ENCODE measurements around the gene PTPRCAP. TPM values are rescaled to one million over a fixed set of nuclear protein-coding genes. Genes with fewer than 3 reads are reported as not detected.

The PTPRCAP gene
- polyA plus RNA-seq, 1 of the 3 experiments (the other 2 are of a cell fraction), result 1.4 TPM

DNA sequence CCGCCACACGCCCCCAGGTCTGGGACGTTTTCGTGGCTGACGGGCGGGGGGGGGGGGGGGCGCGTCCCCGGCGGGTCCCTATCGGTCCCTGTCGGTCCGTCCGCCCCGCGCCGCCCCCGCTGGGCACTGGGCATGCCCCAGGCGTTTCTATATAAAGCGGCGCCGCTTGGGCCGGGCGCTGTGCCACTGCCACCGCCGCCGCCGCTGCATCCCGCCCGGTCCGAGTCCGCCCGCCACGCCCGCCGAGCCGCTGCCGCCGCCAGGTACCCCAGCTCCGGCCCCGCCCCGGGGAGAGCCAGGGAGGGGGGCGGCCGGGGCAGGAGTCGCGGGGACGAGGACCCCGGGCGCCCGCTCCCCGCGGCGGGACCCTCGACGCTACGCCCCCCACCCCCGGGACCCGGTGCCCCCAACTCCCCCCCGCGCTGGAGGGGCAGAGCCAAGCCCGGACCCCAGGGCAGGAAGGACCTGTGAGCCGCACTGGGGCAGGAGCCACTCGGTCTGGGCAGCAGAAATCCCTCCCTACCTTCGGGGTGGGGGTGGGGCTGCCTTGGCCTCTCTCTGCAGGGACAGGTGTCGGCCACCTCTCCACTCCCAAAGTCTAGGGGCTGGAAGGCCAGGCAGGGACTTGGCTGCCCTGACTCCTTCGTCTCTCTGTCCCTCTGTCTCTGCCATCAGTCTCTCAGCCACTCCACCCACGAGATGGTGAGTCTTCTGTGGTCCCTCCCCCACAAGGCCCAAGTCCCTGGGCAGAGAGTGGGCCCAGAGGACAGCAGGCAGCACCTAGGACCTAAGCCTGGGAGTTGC is 21.8 kb downstream of the PTPRCAP start, which contains the start of gene CARNS1:
CARNS1 (plus strand) TSS at position 178 of the 804 bp plus-strand sequence; CDS start at position 700, 522 bp downstream.
- WGBS (ENCODE audit: low lambda C conversion rate), result 13% methylated on average over 19 of the region's 67 CpGs
- no peak within 1 kb of the TSS for H3K4me2 ChIP-seq
- H3K9me2 ChIP-seq, result no peaks in the 10 kb centered on the region
- CTCF ChIA-PET, result interaction anchor here (3.1 kb wide), 1 partner anchor 33 kb away, joined by 11 read pairs; no protein-coding TSS in a partner anchor
- no peak for DNase-seq
- H3K9ac ChIP-seq, result no peak within 1 kb of the TSS
- H3K4me3 ChIP-seq (ENCODE audit: low read depth in 2 of 2, low read length in 1 of 2), result peak within 1 kb of the TSS in 1 of 2 experiments; percentile 12; a peak in 1 of 4 replicates
- TF ChIP-seq, protein P1, sequence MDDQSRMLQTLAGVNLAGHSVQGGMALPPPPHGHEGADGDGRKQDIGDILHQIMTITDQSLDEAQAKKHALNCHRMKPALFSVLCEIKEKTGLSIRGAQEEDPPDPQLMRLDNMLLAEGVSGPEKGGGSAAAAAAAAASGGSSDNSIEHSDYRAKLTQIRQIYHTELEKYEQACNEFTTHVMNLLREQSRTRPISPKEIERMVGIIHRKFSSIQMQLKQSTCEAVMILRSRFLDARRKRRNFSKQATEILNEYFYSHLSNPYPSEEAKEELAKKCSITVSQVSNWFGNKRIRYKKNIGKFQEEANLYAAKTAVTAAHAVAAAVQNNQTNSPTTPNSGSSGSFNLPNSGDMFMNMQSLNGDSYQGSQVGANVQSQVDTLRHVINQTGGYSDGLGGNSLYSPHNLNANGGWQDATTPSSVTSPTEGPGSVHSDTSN (IDR thresholded peaks at IDR 0.05), result no peak
- TF ChIP-seq TCF12 (IDR thresholded peaks at IDR 0.05) (no peak), MXI1 (IDR thresholded peaks at IDR 0.05; ENCODE audit: low read depth, low read length) (no peak), TEAD4 (IDR thresholded peaks at IDR 0.05; ENCODE audit: borderline replicate concordance, insufficient read depth) (no peak), EP300 (IDR thresholded peaks at IDR 0.05; ENCODE audit: borderline replicate concordance in 1 of 2, low read depth in 1 of 2, low read length in 1 of 2) (no peak), NFIC (IDR thresholded peaks at IDR 0.05; ENCODE audit: borderline replicate concordance) (no peak), RAD21 (IDR thresholded peaks at IDR 0.05; ENCODE audit: low read length) (no peak), GATA2 (CRISPR knock-in tag; IDR thresholded peaks at IDR 0.05) (no peak), RCOR1 (IDR thresholded peaks at IDR 0.05; ENCODE audit: low read length) (no peak), POLR2AphosphoS5 (IDR thresholded peaks at IDR 0.05; ENCODE audit: low read depth, low read length) (no peak), RXRA (IDR thresholded peaks at IDR 0.05; ENCODE audit: borderline replicate concordance, low read depth) (no peak), JUND (IDR thresholded peaks at IDR 0.05) (no peak), TAF1 (IDR thresholded peaks at IDR 0.05; ENCODE audit: borderline replicate concordance, low read depth, low read length) (no peak), ELF1 (IDR thresholded peaks at IDR 0.05) (no peak), SIN3A (IDR thresholded peaks at IDR 0.05; ENCODE audit: borderline replicate concordance, low read depth, low read length) (no peak)
- TF ChIP-seq, protein P2, sequence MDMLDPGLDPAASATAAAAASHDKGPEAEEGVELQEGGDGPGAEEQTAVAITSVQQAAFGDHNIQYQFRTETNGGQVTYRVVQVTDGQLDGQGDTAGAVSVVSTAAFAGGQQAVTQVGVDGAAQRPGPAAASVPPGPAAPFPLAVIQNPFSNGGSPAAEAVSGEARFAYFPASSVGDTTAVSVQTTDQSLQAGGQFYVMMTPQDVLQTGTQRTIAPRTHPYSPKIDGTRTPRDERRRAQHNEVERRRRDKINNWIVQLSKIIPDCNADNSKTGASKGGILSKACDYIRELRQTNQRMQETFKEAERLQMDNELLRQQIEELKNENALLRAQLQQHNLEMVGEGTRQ (IDR thresholded peaks at IDR 0.05; ENCODE audit: borderline replicate concordance, low read depth, low read length), result no peak
- TF ChIP-seq, protein P3, sequence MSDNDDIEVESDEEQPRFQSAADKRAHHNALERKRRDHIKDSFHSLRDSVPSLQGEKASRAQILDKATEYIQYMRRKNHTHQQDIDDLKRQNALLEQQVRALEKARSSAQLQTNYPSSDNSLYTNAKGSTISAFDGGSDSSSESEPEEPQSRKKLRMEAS (IDR thresholded peaks at IDR 0.05; ENCODE audit: low read depth), result no peak
- TF ChIP-seq, protein P4, sequence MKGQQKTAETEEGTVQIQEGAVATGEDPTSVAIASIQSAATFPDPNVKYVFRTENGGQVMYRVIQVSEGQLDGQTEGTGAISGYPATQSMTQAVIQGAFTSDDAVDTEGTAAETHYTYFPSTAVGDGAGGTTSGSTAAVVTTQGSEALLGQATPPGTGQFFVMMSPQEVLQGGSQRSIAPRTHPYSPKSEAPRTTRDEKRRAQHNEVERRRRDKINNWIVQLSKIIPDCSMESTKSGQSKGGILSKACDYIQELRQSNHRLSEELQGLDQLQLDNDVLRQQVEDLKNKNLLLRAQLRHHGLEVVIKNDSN (IDR thresholded peaks at IDR 0.05; ENCODE audit: borderline replicate concordance, low read depth), result no peak
- TF ChIP-seq, protein P5, sequence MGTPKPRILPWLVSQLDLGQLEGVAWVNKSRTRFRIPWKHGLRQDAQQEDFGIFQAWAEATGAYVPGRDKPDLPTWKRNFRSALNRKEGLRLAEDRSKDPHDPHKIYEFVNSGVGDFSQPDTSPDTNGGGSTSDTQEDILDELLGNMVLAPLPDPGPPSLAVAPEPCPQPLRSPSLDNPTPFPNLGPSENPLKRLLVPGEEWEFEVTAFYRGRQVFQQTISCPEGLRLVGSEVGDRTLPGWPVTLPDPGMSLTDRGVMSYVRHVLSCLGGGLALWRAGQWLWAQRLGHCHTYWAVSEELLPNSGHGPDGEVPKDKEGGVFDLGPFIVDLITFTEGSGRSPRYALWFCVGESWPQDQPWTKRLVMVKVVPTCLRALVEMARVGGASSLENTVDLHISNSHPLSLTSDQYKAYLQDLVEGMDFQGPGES (IDR thresholded peaks at IDR 0.05; ENCODE audit: low read depth, low read length), result no peak
- TF ChIP-seq, protein P6, sequence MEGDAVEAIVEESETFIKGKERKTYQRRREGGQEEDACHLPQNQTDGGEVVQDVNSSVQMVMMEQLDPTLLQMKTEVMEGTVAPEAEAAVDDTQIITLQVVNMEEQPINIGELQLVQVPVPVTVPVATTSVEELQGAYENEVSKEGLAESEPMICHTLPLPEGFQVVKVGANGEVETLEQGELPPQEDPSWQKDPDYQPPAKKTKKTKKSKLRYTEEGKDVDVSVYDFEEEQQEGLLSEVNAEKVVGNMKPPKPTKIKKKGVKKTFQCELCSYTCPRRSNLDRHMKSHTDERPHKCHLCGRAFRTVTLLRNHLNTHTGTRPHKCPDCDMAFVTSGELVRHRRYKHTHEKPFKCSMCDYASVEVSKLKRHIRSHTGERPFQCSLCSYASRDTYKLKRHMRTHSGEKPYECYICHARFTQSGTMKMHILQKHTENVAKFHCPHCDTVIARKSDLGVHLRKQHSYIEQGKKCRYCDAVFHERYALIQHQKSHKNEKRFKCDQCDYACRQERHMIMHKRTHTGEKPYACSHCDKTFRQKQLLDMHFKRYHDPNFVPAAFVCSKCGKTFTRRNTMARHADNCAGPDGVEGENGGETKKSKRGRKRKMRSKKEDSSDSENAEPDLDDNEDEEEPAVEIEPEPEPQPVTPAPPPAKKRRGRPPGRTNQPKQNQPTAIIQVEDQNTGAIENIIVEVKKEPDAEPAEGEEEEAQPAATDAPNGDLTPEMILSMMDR (IDR thresholded peaks at IDR 0.05), result no peak
- H3F3A ChIP-seq (replicated peaks; ENCODE audit: insufficient read depth), result no peaks in the 10 kb centered on the region
- POLR2A ChIA-PET, result no interaction called here
- no peaks in the 10 kb centered on the region for H3K36me3 ChIP-seq (replicated peaks in 1 of 2; ENCODE audit: control insufficient read depth in 1 of 2, insufficient read depth in 2 of 2, low read length in 1 of 2)
- no peaks in the 10 kb centered on the region for H3K9me3 ChIP-seq
- no peak within 1 kb of the TSS for H3K27ac ChIP-seq (ENCODE audit: low read depth in 2 of 2, low read length in 1 of 2)
- no peak within 1 kb of the TSS for H2AFZ ChIP-seq (ENCODE audit: low read depth)
- H4K20me1 ChIP-seq (ENCODE audit: insufficient read depth), result no peaks in the 10 kb centered on the region
- peaks cover 8 to 9% of the 10 kb centered on the region in 2 experiments; a peak in 2 of 4 replicates for H3K4me1 ChIP-seq (ENCODE audit: control insufficient read depth in 1 of 2, insufficient read depth in 2 of 2, low read depth in 1 of 2, low read length in 1 of 2)
- no peaks in the 10 kb centered on the region for H3K79me2 ChIP-seq (ENCODE audit: insufficient read depth)
- H3K27me3 ChIP-seq (ENCODE audit: insufficient read depth), result no peaks in the 10 kb centered on the region
